ENCODE results near the gene ARHGAP26.

The ARHGAP26 gene

GRCh38 chr5:142724821-142725220 is 45.4 kb upstream of the ARHGAP26 start:
- Histone ChIP-seq H3K27me3 (ENCODE audit: insufficient read depth, low read depth) (no peaks in the 10 kb centered on the region), H3K4me3 (IDR thresholded peaks at IDR 0.05; ENCODE audit: insufficient read depth, low read depth, low read length) (no peak overlapping the region), H3K4me2 (no peak overlapping the region), H3K9ac (no peak overlapping the region), H3K36me3 (ENCODE audit: insufficient read depth) (no peaks in the 10 kb centered on the region), H2AFZ (ENCODE audit: low read depth) (no peak overlapping the region), H4K20me1 (ENCODE audit: insufficient read depth) (no peaks in the 10 kb centered on the region), H3K79me2 (ENCODE audit: insufficient read depth, low read depth) (no peaks in the 10 kb centered on the region), H3K27ac (no peak overlapping the region), H3K4me1 (ENCODE audit: low read depth, poor library complexity, severe bottlenecking) (peaks cover 25% of the 10 kb centered on the region)
- TF ChIP-seq CTCF (conservative IDR thresholded peaks at IDR 0.05; ENCODE audit: low read depth, low read length): no peak

- no peaks in the 10 kb centered on the region for H3K79me2 ChIP-seq (ENCODE audit: insufficient read depth, low read depth)
- H3K27me3 ChIP-seq (ENCODE audit: insufficient read depth, low read depth): no peaks in the 10 kb centered on the region
- H3K36me3 ChIP-seq (ENCODE audit: insufficient read depth): no peaks in the 10 kb centered on the region
- H2AFZ ChIP-seq (ENCODE audit: low read depth): no peak overlapping the region
- H3K4me2 ChIP-seq: no peak overlapping the region
- no peak for TF ChIP-seq CTCF (conservative IDR thresholded peaks at IDR 0.05; ENCODE audit: low read depth, low read length)
- H3K27ac ChIP-seq: no peak overlapping the region
- H3K4me1 ChIP-seq (ENCODE audit: low read depth, poor library complexity, severe bottlenecking): peaks cover 18% of the 10 kb centered on the region
- H3K4me3 ChIP-seq (IDR thresholded peaks at IDR 0.05; ENCODE audit: insufficient read depth, low read depth, low read length): no peak overlapping the region
- no peaks in the 10 kb centered on the region for H4K20me1 ChIP-seq (ENCODE audit: insufficient read depth)
- H3K9ac ChIP-seq: no peak overlapping the region
These were observed 44.7 kb upstream of the ARHGAP26 start for GRCh38 chr5:142725231-142726187.

- H3K27me3 ChIP-seq (ENCODE audit: insufficient read depth, low read depth): no peaks in the 10 kb centered on the region
- no peak overlapping the region for H3K27ac ChIP-seq
- H3K36me3 ChIP-seq (ENCODE audit: insufficient read depth): no peaks in the 10 kb centered on the region
- H3K79me2 ChIP-seq (ENCODE audit: insufficient read depth, low read depth): no peaks in the 10 kb centered on the region
- H2AFZ ChIP-seq (ENCODE audit: low read depth): no peak overlapping the region
- no peaks in the 10 kb centered on the region for H4K20me1 ChIP-seq (ENCODE audit: insufficient read depth)
- H3K9ac ChIP-seq: no peak overlapping the region
- no peak overlapping the region for H3K4me2 ChIP-seq
- no peak overlapping the region for H3K4me3 ChIP-seq (IDR thresholded peaks at IDR 0.05; ENCODE audit: insufficient read depth, low read depth, low read length)
- no peak for TF ChIP-seq CTCF (conservative IDR thresholded peaks at IDR 0.05; ENCODE audit: low read depth, low read length)
- peaks cover 10% of the 10 kb centered on the region for H3K4me1 ChIP-seq (ENCODE audit: low read depth, poor library complexity, severe bottlenecking)
These were observed 43.9 kb upstream of the ARHGAP26 start for GRCh38 chr5:142726188-142726731.

GRCh38 chr5:142727735-142728047 is 42.5 kb upstream of the ARHGAP26 start:
- Histone ChIP-seq H3K27me3 (ENCODE audit: insufficient read depth, low read depth) (no peaks in the 10 kb centered on the region), H3K27ac (no peak overlapping the region), H3K79me2 (ENCODE audit: insufficient read depth, low read depth) (no peaks in the 10 kb centered on the region), H3K4me2 (no peak overlapping the region), H3K4me1 (ENCODE audit: low read depth, poor library complexity, severe bottlenecking) (peaks cover 8% of the 10 kb centered on the region), H4K20me1 (ENCODE audit: insufficient read depth) (no peaks in the 10 kb centered on the region), H3K9ac (no peak overlapping the region), H2AFZ (ENCODE audit: low read depth) (no peak overlapping the region), H3K4me3 (IDR thresholded peaks at IDR 0.05; ENCODE audit: insufficient read depth, low read depth, low read length) (no peak overlapping the region), H3K36me3 (ENCODE audit: insufficient read depth) (no peaks in the 10 kb centered on the region)
- no peak for TF ChIP-seq CTCF (conservative IDR thresholded peaks at IDR 0.05; ENCODE audit: low read depth, low read length)
